SH-SY5Y (cell line): ENCODE results near the gene MRGPRD.

Source experiments
- GATA2 ChIP-seq: IDR thresholded peaks from 2 replicates; pipeline ENCODE4 v1.6.1; 2011; ENCODE audit warnings: mild to moderate bottlenecking, low read depth, low read length
- GATA3 ChIP-seq: IDR thresholded peaks from 2 replicates; pipeline ENCODE4 v1.6.1; 2011; ENCODE audit warnings: low read depth, mild to moderate bottlenecking, low read length, moderate library complexity

Gene MRGPRD

DNA sequence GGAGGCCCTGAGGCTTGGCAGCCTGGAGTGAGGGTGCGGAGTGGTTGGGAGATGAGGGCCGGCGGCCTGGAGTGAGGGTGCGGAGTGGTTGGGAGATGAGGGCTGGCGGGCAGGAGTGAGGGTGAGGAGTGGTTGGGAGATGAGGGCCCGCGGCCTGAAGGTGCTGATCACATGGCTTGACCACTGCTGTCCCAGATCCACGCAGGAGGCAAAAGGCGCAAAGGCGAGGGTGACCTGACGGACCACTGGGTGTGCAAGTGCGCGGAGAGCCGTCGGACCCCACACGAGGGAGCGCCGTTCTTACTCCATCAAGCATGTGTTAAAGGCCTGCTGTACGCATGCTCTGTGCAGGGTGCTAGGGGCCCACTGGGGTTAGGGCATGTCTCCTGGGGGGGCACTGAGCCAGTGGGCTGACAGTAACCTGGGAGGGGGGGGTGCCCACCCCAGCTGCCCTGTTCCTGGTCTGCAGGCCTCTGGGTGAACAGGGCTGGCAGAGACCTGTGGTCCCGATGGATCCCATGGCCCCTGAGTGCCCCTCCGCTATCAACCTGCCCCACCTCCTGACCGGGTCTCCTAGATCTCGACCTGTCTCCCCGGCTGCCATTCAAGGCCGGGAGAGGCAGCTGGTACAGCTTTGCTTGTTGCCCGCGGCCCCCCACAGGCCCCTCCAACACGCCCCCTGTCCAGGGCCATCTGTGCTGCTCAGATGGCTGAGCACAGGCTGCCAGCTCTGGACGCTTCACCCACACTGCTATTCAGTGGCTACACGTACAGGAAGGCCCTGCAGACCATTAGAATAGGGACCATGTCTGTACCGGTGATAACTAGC is 21.1 kb downstream of the MRGPRD start:
- TF ChIP-seq GATA2 (no peak), GATA3 (no peak)

- TF ChIP-seq GATA3 (no peak), GATA2 (no peak)
Measured at GRCh38 chr11:68958211-68958610, 22.6 kb downstream of the MRGPRD start.

- no peak for TF ChIP-seq GATA2
- TF ChIP-seq GATA3, result no peak
Measured at GRCh38 chr11:68956547-68957254, 24.1 kb downstream of the MRGPRD start.

DNA sequence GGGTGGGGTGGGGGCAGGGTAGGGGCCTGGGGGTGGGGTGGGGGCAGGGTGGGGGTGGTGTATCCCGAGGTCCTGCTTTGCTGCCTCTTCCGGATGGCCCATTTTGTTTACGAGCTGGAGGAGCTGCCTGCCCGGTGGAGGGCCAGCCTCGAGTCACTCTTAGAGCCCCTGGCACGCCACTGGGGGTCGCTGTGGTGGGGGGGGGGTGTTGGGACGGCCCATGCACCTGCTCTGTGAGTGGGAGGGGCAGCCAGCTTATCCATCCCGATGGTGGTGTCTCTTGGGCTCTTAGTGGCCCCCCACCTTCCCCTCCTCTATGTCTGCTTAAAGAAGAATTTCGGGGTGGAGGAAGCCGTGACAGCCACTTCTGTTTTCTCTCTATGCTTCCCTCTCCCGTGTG is 24.6 kb downstream of the MRGPRD start:
- TF ChIP-seq GATA2, result no peak
- no peak for TF ChIP-seq GATA3

- TF ChIP-seq GATA2 (no peak), GATA3 (no peak)
Measured at GRCh38 chr11:68955607-68955958, 25.2 kb downstream of the MRGPRD start.

DNA sequence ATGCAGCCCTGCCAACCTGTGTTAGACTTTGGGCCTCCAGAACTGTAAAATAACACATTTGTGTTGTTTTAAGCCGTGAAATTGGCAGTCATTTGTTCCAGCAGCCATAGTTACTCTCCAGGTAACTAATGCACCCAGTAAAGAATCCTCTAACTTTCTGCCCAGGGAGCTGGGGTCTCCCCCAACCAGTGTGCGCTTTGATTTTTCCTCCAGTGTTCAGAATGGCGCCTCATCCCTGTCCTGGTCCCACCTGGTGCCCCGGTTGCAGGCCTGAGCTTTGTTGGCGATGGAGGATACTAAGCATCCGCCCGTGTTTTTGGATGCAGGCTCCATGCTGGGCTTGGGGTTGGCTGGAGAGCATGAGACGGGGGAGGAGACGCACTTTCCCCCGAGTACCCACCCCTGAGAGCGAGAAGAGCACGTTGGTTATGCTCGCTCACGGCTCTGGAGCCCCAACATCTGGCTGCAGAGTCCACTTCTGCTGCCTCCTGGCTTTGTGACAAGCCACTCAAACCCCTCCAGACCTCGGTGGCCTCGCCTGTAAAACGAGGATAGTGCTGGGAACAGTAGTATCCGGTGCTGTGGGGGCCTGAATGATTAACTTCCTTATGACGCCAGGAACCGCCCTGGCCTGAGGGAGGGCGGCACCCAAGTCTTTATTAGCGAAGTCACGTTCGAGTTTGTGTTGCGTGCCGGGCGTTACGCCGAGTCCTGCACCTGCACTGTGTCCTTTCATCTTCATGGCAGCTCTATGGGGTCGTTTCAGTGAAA is 25.8 kb downstream of the MRGPRD start:
- TF ChIP-seq GATA2 (no peak), GATA3 (no peak)

DNA sequence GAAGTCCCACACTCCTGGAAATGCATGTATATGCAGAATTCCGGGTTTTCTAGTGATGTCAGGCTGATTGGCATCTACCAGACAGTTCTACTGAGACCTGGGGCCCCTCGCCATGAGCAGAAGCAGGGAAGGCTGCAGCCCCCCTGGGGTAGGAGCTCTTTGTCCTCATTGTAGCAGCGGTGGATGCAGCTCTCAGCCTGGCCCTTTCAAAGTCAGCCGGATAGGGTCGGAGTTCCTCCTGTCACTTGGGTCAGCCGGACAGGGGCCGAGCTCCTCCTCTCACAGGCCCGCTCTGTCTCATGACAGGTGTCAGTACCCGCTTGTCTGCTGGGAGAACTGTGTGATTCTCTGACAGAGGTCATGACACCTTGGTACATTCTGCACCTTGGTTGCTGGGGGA is 30.0 kb downstream of the MRGPRD start:
- no peak for TF ChIP-seq GATA2
- TF ChIP-seq GATA3, result no peak

DNA sequence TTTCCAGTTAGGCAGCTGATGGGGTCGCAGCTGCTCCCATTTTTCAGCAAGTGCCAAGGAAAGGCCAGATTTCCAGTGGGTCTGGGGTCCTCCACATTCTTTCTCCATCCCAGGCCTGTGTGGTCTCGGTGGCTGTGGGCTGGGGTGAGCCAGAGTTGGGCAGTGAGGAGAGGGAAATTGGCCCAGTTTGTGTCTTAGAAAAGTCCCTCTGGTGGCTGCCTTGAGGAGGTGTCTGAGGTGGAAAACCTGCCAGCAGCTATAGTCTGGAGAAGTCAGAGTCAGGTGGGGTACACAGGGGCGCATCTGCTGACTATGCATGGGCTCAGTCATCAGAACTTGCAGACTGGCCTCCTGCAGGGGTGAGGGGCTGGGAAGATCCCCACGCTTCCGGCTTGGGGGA is 30.5 kb downstream of the MRGPRD start:
- TF ChIP-seq GATA2 (no peak), GATA3 (no peak)

GRCh38 chr11:68948935-68949334 is 31.9 kb downstream of the MRGPRD start:
- no peak for TF ChIP-seq GATA3

DNA sequence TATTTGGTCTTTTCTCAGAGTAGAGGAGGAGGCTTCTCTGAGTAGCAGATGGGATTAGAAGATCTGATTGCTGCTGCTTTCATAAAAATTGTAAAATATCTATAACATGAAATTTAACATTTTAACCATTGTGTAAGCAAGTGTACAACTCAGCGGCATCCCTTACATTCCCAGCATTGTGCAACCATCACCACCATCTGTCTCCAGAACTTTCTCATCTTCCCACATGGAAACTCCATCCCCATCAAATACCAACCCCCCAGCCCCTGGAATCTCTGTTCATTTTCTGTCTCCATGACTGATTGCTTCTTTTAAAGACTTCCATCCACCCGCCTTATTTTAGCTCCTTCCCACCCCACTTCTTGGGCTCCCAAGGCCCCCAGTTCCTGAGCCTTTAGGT is 32.3 kb downstream of the MRGPRD start:
- TF ChIP-seq GATA2 (no peak), GATA3 (no peak)

DNA sequence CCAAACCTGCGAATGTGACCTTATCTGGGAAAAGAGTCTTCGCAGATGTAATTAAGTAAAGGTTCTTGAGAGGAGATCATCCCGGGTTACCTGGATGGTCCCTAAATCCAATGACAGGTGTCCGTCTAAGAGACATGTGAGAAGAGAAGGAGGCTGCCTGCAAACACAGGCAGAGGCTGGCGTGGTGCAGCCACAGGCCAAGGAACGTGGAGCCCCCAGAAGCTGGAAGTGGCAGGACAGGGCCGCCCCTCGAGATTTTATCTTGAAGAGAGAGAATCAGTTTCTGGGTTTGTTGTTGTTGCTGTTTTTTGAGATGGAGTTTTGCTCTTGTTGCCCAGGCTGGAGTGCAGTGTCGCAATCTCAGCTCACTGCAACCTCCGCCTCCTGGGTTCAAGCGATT is 33.6 kb downstream of the MRGPRD start:
- TF ChIP-seq GATA2 (no peak), GATA3 (no peak)

DNA sequence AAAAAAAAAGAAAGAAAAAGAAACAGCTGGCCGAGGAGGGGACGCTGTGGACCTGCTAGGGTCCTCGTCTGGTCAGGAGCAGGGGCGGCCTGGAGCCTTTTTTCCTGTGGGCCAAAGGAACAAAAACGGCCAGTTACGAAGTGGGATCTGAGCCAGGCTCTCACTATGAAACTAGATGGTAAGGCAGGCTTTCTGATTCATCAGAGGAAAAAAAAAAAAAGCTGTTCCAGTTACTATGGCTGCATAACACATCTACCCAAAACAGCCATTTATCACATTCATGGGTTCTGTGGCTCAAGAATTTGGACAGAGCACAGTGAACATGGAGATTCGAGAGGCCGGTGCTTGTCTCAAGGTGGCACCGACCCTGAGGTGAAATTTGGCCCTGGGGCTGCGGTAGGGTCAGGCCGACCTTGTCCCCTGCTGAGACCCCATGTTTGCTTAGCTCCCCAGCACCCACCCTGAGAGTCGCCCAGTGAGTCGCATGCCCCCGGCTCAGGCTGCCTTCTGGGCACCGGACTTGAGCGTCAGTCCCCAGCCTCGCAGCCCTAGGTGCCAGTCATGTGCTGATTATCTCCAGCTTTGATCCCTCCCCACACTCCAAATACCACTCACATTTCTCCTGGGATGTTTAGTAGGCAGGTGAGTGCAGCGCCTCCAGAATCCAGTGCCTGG is 34.2 kb downstream of the MRGPRD start:
- TF ChIP-seq GATA3 (no peak), GATA2 (no peak)

- TF ChIP-seq GATA3 (no peak), GATA2 (no peak)
Measured at GRCh38 chr11:68942751-68943271, 38.0 kb downstream of the MRGPRD start.
